Fibroblast of villous mesenchyme (primary cell): ENCODE results near the gene LONRF3. TPM values are rescaled to one million over a fixed set of nuclear protein-coding genes. Genes with fewer than 3 reads are reported as not detected.
A peak's percentile ranks its signal among the peaks of the same experiment; 100 is the strongest.
"Not testable (repeated sequence)": the region's sequence is repeated elsewhere in the genome, so short reads cannot be mapped to it uniquely, and the experiment has no call there.

ENCODE experiments used
- DNase-seq: peaks from one replicate; pipeline ENCODE4 v3.0.0-alpha.2; 2010; ENCODE audit warnings: low read depth
- H3K4me3 ChIP-seq: 2 replicates; pipeline ENCODE4 v1.5.1; 2011; ENCODE audit warnings: low read depth, mild to moderate bottlenecking, low read length
- CTCF ChIP-seq: IDR thresholded peaks from 2 replicates; pipeline ENCODE4 v1.5.1; 2012; ENCODE audit warnings: low read depth, mild to moderate bottlenecking, low read length; ENCODE audit not compliant: insufficient read depth
- total RNA-seq: library from RNA; depleted of rRNA; stranded (reverse); fragments of >200 nt; gene quantifications from 2 replicates; pipeline ENCODE4 v1.2.3, GENCODE V29; 2012

Gene LONRF3
- total RNA-seq, 1 donor = 0.43 TPM

GRCh38 chrX:118983513-118983912, 9.1 kb downstream of the LONRF3 start:
- DNase-seq = no peak
- TF ChIP-seq CTCF = no peak

GRCh38 chrX:118988911-118989310, 14.5 kb downstream of the LONRF3 start:
- no peak overlapping the region for H3K4me3 ChIP-seq
- TF ChIP-seq CTCF = no peak
- no peak for DNase-seq

More at GRCh38 chrX:118983513-118983912, 9.1 kb downstream of the LONRF3 start:
- H3K4me3 ChIP-seq = no peak overlapping the region

DNA sequence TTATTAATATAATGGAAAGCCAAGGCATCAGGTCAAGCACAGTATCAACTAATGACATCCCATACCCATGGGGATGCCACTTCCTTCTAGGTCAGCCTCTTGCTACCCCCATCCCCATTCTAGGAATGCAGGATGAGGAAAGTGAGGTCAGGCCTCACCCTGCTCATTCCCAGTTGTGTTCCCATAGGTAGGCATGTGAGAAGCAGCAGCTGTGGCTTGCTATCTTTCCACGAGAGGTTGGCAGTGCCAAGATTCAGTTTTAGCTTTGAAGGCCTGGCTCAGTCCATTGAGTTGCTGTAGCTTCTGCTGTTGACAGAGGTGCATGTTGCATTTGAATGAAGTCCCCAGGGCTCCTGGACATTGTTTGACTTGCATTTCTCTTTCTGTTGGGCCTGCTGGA, 15.5 kb downstream of the LONRF3 start:
- TF ChIP-seq CTCF = no peak
- no peak overlapping the region for H3K4me3 ChIP-seq
- no peak for DNase-seq

- H3K4me3 ChIP-seq = no peak overlapping the region
- TF ChIP-seq CTCF = no peak
- no peak for DNase-seq
Observed at GRCh38 chrX:118990512-118991227, 16.3 kb downstream of the LONRF3 start.

DNA sequence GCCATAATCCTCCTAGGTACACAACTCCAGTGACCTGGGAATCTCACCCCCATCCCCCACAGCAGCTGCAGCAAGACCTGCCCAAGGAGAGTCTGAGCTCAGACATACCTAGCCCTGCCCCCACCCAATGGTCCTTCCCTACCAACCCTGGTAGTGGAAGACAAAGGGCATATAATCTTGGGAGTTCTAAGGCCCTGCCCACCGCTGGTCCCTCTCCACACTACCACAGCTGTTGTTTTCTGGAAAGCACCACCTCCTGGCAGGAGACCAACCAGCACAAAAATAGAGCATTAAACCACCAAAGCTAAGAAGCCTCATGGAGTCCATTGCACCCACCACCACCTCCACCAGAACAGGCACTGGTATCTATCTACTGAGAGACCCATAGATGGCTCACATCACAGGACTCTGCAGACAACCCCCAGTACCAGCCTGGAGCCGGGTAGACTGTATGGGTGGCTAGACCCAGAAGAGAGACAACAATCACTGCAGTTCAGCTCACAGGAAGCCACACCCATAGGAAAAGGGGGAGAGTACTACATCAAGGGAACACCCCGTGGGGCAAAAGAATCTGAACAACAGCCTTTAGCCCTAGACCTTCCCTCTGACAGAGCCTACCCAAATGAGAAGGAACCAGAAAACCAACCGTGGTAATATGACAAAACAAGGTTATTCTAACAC, 18.2 kb downstream of the LONRF3 start:
- H3K4me3 ChIP-seq, DNase-seq: not testable (repeated sequence)

- DNase-seq = no peak
- H3K4me3 ChIP-seq = no peak overlapping the region
- TF ChIP-seq CTCF = no peak
Observed at GRCh38 chrX:119003462-119003861, 29.0 kb downstream of the LONRF3 start.

DNA sequence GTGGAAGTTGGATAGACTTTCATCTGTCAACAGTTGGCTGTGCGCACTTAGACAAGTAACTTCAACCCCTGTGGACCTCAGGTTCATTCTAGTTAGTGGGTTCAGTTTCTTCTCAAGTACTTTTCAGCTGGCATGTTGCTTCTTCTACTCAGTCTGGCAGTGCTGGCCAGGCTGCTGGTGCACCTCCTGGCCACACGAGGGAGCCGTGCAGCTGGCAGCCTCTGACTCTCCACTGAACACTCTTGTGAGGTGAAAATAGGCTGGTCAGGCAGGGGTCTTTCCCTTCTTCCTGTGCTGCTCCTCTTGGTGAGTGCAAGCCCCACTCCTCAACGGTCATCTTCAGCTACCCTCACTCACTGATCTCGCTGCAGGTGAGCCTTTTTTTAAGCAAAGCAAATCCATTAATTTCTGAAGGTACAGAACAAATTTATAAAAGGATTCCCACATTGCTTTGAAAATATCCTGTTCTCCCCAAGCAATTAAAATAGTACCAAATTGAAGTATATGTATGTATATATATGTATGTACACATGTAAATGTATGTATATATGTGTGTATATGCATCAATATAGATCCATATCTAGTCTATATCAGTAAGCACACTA, 30.6 kb downstream of the LONRF3 start:
- H3K4me3 ChIP-seq = no peak overlapping the region
- TF ChIP-seq CTCF = peak; percentile 87
- DNase-seq = peak; percentile 22
